HepG2 (cell line): ENCODE results near the gene CD99L2.

Experiments used
- ATF1 ChIP-seq: IDR thresholded peaks from 2 replicates; pipeline ENCODE4 v1.6.1; 2016; ENCODE audit warnings: mild to moderate bottlenecking, control low read depth
- HCFC1 ChIP-seq: fragments of 150-350 bp; IDR thresholded peaks from 2 replicates; pipeline ENCODE4 v1.6.1; 2014; ENCODE audit warnings: low read depth, low read length
- HDAC6 ChIP-seq: fragments of 200-600 bp; sonication (generic); IDR thresholded peaks from 2 replicates; pipeline ENCODE4 v1.7.0; 2017; ENCODE audit warnings: mild to moderate bottlenecking, antibody characterized with exemption, low read length, low read depth
- NFE2L2 ChIP-seq: fragments of 150-350 bp; IDR thresholded peaks from 2 replicates; pipeline ENCODE4 v1.6.1; 2014; ENCODE audit warnings: low read length
- SIX4 ChIP-seq: sonication (generic); formaldehyde crosslinking; IDR thresholded peaks from 2 replicates; pipeline ENCODE4 v1.4.0; 2020; ENCODE audit warnings: missing genetic modification reagents
- ZNF138 ChIP-seq: sonication (generic); formaldehyde crosslinking; IDR thresholded peaks from 2 replicates; pipeline ENCODE4 v1.5.0; 2020; ENCODE audit warnings: mild to moderate bottlenecking, low read depth, missing genetic modification reagents
- ZNF331 ChIP-seq: sonication (generic); formaldehyde crosslinking; IDR thresholded peaks from 2 replicates; pipeline ENCODE4 v1.4.0; 2020; ENCODE audit warnings: missing genetic modification reagents
- TF ChIP-seq, protein P1 (sequence below): sonication (generic); formaldehyde crosslinking; IDR thresholded peaks from 2 replicates; pipeline ENCODE4 v1.8.1; 2022; ENCODE audit warnings: mild to moderate bottlenecking, missing genetic modification reagents
- TF ChIP-seq, protein P2 (sequence below): sonication (generic); formaldehyde crosslinking; IDR thresholded peaks from 2 replicates; pipeline ENCODE4 v1.5.0; 2020; ENCODE audit warnings: mild to moderate bottlenecking, missing genetic modification reagents, moderate library complexity
- TF ChIP-seq, protein P3 (sequence below): sonication (generic); formaldehyde crosslinking; IDR thresholded peaks from 2 replicates; pipeline ENCODE4 v1.8.1; 2022; ENCODE audit warnings: low read depth, mild to moderate bottlenecking, missing genetic modification reagents
- TF ChIP-seq, protein P4 (sequence below): sonication (generic); formaldehyde crosslinking; IDR thresholded peaks from 2 replicates; pipeline ENCODE4 v1.9.0; 2022; ENCODE audit warnings: missing genetic modification reagents, mild to moderate bottlenecking, borderline replicate concordance

DNA sequence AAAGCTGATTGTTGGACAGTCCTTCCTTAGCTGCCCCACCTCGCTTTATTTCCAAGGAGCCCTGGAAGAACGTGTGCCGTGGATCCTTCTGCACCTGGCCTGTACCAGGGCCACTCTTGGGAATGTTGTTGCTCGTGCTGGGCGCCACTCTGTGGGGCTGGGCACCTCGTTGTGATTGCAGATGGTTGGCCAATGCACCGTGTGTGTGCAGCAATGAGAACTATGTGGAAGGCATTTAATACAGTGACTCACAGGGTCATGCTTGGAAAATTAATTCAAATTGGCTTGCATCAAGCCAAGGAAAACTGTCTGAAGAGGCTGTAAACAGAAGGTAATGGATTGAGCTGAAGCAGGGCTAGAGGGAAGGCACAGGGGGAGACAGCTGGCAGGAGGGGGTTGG lies 37.0 kb upstream of the CD99L2 start:
- TF ChIP-seq, protein P1, sequence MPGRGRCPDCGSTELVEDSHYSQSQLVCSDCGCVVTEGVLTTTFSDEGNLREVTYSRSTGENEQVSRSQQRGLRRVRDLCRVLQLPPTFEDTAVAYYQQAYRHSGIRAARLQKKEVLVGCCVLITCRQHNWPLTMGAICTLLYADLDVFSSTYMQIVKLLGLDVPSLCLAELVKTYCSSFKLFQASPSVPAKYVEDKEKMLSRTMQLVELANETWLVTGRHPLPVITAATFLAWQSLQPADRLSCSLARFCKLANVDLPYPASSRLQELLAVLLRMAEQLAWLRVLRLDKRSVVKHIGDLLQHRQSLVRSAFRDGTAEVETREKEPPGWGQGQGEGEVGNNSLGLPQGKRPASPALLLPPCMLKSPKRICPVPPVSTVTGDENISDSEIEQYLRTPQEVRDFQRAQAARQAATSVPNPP (CRISPR knock-in tag) = no peak
- TF ChIP-seq, protein P2, sequence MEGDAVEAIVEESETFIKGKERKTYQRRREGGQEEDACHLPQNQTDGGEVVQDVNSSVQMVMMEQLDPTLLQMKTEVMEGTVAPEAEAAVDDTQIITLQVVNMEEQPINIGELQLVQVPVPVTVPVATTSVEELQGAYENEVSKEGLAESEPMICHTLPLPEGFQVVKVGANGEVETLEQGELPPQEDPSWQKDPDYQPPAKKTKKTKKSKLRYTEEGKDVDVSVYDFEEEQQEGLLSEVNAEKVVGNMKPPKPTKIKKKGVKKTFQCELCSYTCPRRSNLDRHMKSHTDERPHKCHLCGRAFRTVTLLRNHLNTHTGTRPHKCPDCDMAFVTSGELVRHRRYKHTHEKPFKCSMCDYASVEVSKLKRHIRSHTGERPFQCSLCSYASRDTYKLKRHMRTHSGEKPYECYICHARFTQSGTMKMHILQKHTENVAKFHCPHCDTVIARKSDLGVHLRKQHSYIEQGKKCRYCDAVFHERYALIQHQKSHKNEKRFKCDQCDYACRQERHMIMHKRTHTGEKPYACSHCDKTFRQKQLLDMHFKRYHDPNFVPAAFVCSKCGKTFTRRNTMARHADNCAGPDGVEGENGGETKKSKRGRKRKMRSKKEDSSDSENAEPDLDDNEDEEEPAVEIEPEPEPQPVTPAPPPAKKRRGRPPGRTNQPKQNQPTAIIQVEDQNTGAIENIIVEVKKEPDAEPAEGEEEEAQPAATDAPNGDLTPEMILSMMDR (CRISPR knock-in tag) = no peak
- TF ChIP-seq ZNF138 (no peak), ZNF331 (no peak), SIX4 (no peak), HCFC1 (no peak), NFE2L2 (no peak), ATF1 (CRISPR knock-in tag) (no peak), HDAC6 (no peak)
- TF ChIP-seq, protein P3, sequence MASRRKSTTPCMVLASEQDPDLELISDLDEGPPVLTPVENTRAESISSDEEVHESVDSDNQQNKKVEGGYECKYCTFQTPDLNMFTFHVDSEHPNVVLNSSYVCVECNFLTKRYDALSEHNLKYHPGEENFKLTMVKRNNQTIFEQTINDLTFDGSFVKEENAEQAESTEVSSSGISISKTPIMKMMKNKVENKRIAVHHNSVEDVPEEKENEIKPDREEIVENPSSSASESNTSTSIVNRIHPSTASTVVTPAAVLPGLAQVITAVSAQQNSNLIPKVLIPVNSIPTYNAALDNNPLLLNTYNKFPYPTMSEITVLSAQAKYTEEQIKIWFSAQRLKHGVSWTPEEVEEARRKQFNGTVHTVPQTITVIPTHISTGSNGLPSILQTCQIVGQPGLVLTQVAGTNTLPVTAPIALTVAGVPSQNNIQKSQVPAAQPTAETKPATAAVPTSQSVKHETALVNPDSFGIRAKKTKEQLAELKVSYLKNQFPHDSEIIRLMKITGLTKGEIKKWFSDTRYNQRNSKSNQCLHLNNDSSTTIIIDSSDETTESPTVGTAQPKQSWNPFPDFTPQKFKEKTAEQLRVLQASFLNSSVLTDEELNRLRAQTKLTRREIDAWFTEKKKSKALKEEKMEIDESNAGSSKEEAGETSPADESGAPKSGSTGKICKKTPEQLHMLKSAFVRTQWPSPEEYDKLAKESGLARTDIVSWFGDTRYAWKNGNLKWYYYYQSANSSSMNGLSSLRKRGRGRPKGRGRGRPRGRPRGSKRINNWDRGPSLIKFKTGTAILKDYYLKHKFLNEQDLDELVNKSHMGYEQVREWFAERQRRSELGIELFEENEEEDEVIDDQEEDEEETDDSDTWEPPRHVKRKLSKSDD (CRISPR knock-in tag) = no peak
- TF ChIP-seq, protein P4, sequence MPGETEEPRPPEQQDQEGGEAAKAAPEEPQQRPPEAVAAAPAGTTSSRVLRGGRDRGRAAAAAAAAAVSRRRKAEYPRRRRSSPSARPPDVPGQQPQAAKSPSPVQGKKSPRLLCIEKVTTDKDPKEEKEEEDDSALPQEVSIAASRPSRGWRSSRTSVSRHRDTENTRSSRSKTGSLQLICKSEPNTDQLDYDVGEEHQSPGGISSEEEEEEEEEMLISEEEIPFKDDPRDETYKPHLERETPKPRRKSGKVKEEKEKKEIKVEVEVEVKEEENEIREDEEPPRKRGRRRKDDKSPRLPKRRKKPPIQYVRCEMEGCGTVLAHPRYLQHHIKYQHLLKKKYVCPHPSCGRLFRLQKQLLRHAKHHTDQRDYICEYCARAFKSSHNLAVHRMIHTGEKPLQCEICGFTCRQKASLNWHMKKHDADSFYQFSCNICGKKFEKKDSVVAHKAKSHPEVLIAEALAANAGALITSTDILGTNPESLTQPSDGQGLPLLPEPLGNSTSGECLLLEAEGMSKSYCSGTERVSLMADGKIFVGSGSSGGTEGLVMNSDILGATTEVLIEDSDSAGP (CRISPR knock-in tag) = no peak
